ACC112 (cell line): ENCODE results near the gene NDEL1.

ENCODE experiments used
- H2AFZ ChIP-seq: fragments of 200-600 bp; sonication (generic); one replicate; pipeline ENCODE4 v1.6.0; 2017; ENCODE audit warnings: antibody characterized with exemption, low read length; ENCODE audit not compliant: unreplicated experiment
- H3K27ac ChIP-seq: fragments of 200-600 bp; sonication (generic); 2 replicates; pipeline ENCODE4 v1.5.1; 2014; ENCODE audit warnings: low read depth, mild to moderate bottlenecking, antibody characterized with exemption, low read length, moderate library complexity
- H3K27me3 ChIP-seq: fragments of 200-600 bp; sonication (generic); 2 replicates; pipeline ENCODE4 v1.6.1; 2014; ENCODE audit warnings: mild to moderate bottlenecking, antibody characterized with exemption, low read length, moderate library complexity, mixed read lengths; ENCODE audit not compliant: insufficient read depth
- H3K36me3 ChIP-seq: fragments of 200-600 bp; sonication (generic); 2 replicates; pipeline ENCODE4 v1.6.1; 2016; ENCODE audit warnings: mild to moderate bottlenecking, antibody characterized with exemption, low read length, moderate library complexity, mixed read lengths; ENCODE audit not compliant: insufficient read depth
- H3K4me1 ChIP-seq: fragments of 200-600 bp; sonication (generic); one replicate; pipeline ENCODE4 v1.6.1; 2016; ENCODE audit warnings: low read length, mixed read lengths; ENCODE audit not compliant: insufficient read depth, unreplicated experiment, control insufficient read depth
- H3K4me3 ChIP-seq: fragments of 200-600 bp; sonication (generic); 2 replicates; pipeline ENCODE4 v1.5.1; 2014; ENCODE audit warnings: mild to moderate bottlenecking, low read depth, low read length
- H3K79me2 ChIP-seq: fragments of 200-600 bp; sonication (generic); one replicate; pipeline ENCODE4 v1.6.0; 2016; ENCODE audit warnings: low read length; ENCODE audit not compliant: control insufficient read depth, unreplicated experiment, insufficient read depth

The NDEL1 gene

DNA sequence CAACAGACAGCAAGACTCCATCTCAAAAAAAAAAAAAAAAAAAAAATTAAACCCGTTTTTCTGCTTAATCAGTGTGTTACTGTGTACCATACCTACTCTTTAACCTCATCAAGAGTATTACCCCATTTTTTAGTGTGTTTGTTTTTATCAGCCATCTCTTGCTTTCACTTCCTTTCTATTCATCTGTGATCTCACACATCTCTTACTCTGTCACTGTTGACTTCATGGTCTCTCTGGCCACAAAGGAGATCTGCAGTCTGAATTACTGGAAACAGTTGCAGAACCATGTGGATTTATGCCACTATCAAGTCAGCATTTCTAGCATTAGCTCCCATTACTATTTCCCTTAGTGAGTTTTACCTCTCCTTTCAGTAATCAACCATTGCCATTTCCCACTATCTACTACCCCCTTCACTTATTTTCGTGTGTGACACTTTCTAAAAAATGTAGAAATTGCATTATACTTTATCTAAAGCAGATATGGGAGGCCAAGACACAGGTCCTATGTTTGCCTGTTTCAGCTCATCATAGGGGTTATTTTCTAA is 20.1 kb downstream of the NDEL1 start:
- H3K79me2 ChIP-seq = peaks cover 44% of the 10 kb centered on the region
- H3K27me3 ChIP-seq = no peaks in the 10 kb centered on the region
- no peaks in the 10 kb centered on the region for H3K4me1 ChIP-seq
- no peak overlapping the region for H3K27ac ChIP-seq
- H3K36me3 ChIP-seq = peaks cover 45% of the 10 kb centered on the region
- H3K4me3 ChIP-seq = no peak overlapping the region
- no peak overlapping the region for H2AFZ ChIP-seq

DNA sequence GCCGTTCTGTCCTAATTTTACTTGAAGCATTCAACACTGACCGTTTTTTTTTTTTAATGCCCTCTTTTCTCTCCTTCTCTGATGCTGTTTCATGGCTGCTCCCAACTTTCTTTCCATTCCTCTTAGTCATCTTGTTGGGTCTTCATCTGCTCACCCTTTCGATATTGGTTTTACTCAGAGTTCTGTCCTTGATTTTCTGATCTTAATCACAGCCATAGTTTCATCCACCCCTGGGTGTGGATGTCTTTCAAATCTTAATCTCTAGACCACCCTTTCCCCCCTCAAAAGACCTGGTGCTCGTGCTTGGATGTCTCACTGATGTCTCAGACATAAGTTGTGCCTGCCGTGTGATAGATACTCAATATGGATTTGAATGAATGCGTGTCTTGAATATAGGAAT is 22.4 kb downstream of the NDEL1 start:
- no peaks in the 10 kb centered on the region for H3K27me3 ChIP-seq
- H3K4me1 ChIP-seq = no peaks in the 10 kb centered on the region
- no peak overlapping the region for H3K27ac ChIP-seq
- H3K79me2 ChIP-seq = peaks cover 54% of the 10 kb centered on the region
- H3K4me3 ChIP-seq = no peak overlapping the region
- peaks cover 34% of the 10 kb centered on the region for H3K36me3 ChIP-seq
- H2AFZ ChIP-seq = no peak overlapping the region

DNA sequence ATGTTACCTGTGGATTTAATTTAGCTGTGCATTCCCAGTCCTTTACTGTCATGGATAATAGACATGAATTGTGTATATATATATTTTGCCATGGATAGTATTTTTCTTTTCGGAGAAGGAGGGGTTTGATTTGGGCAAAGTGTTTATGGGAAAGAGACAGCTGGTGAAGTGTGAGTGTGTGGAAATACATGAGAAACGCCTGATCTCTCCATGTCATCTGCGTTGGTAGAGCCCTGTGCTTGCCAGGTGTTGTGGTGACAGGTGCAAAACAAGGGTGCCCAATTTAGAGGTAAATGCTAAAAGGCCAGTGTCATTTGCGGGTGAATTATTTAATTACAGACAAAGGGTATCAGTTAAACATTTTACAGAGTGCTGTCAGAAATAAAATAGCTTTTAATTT is 23.4 kb downstream of the NDEL1 start:
- H2AFZ ChIP-seq = no peak overlapping the region
- no peaks in the 10 kb centered on the region for H3K4me1 ChIP-seq
- no peaks in the 10 kb centered on the region for H3K27me3 ChIP-seq
- peaks cover 59% of the 10 kb centered on the region for H3K79me2 ChIP-seq
- H3K36me3 ChIP-seq = peaks cover 31% of the 10 kb centered on the region; the same call in 1 of the 2 replicates
- no peak overlapping the region for H3K27ac ChIP-seq
- H3K4me3 ChIP-seq = no peak overlapping the region

DNA sequence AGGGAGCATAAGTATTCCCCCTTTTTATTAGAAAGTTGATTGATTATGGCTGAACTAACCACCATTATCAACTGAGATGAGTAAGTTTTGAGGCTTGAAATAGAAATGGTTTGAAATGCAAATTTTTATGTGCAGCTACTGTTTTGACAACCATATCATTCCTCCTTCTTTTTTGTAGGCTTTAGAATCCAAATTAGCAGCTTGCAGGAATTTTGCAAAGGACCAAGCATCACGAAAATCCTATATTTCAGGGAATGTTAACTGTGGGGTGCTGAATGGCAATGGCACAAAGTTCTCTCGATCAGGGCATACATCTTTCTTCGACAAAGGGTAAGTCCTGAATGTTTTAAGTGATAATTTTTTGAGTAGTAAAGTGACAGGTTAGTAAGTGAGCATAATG is 24.1 kb downstream of the NDEL1 start:
- no peak overlapping the region for H3K4me3 ChIP-seq
- peaks cover 63% of the 10 kb centered on the region for H3K79me2 ChIP-seq
- no peaks in the 10 kb centered on the region for H3K27me3 ChIP-seq

DNA sequence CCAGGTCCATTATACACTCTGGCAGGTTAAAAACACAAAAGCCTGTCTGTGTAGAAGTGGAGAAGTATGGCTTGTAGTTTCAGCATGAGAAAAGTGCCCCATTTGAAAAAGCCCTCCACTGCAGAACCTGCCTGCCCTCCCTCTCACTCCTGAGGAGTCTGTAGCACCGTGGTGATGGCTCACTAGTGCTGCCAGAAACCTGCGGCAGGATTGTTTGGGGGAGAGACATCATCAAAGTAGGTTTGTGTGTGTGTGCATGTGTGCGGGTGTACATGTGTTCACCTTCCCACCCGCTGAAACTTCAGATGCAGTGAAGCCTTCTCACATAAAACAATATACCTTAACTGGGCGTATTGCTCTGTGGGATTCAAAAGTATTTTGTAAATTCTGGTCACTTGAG is 26.9 kb downstream of the NDEL1 start:
- Histone ChIP-seq H3K27me3 (no peaks in the 10 kb centered on the region), H3K27ac (no peak overlapping the region), H3K79me2 (peaks cover 63% of the 10 kb centered on the region), H3K4me3 (no peak overlapping the region), H3K4me1 (no peaks in the 10 kb centered on the region), H2AFZ (no peak overlapping the region), H3K36me3 (peaks cover 27% of the 10 kb centered on the region; the same call in 1 of the 2 replicates)

More for the DNA sequence above, 24.1 kb downstream of the NDEL1 start:
- H3K4me1 ChIP-seq = no peaks in the 10 kb centered on the region
- H2AFZ ChIP-seq = no peak overlapping the region
- no peak overlapping the region for H3K27ac ChIP-seq
- peaks cover 28% of the 10 kb centered on the region; the same call in 1 of the 2 replicates for H3K36me3 ChIP-seq

DNA sequence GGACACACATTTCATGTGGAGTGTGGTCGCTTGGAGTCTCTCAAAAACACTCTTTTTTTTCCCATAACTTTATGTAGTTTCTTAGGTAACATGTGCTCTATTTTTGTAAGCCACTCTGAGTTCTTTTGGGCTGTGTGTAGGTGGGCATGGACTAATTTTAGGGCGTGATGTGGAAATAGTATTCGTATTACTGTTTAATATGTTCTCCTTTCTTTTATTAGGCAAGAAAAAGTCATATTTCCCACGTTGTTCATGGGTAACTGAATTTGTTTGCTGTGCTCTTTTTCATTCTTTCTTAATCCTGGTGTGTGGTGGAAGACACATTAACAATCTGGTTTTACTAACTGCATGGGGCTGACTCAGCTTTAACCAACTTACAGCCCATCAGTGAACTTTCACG is 27.4 kb downstream of the NDEL1 start:
- Histone ChIP-seq H3K27ac (no peak overlapping the region), H3K27me3 (no peaks in the 10 kb centered on the region)

DNA sequence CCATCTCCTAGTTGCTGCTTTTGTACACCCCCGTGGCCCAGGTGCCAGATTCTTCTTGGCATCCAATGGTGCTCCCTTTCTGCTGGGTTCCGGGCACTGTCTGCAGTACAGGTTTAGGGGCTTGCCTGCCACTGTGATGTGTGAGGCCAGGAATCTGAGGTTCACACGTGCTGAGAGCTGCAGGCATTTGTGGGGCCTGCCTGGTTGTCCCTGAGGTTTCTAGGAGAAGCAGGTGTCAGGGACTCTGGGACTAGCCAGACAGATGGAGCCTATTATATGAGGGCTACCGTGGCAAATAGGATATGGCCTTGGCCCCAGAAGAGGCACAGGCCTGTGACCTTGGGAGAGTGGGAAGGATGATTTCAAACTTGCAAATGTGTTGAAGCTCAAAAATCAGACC is 29.3 kb downstream of the NDEL1 start:
- H3K36me3 ChIP-seq = peaks cover 21% of the 10 kb centered on the region; the same call in 1 of the 2 replicates
- no peak overlapping the region for H3K4me3 ChIP-seq
- H2AFZ ChIP-seq = no peak overlapping the region
- H3K4me1 ChIP-seq = no peaks in the 10 kb centered on the region
- no peak overlapping the region for H3K27ac ChIP-seq
- no peaks in the 10 kb centered on the region for H3K27me3 ChIP-seq
- peaks cover 53% of the 10 kb centered on the region for H3K79me2 ChIP-seq

More for the DNA sequence above, 27.4 kb downstream of the NDEL1 start:
- Histone ChIP-seq H3K4me3 (no peak overlapping the region), H3K79me2 (peaks cover 60% of the 10 kb centered on the region), H3K4me1 (no peaks in the 10 kb centered on the region), H3K36me3 (peaks cover 27% of the 10 kb centered on the region; the same call in 1 of the 2 replicates), H2AFZ (no peak overlapping the region)

DNA sequence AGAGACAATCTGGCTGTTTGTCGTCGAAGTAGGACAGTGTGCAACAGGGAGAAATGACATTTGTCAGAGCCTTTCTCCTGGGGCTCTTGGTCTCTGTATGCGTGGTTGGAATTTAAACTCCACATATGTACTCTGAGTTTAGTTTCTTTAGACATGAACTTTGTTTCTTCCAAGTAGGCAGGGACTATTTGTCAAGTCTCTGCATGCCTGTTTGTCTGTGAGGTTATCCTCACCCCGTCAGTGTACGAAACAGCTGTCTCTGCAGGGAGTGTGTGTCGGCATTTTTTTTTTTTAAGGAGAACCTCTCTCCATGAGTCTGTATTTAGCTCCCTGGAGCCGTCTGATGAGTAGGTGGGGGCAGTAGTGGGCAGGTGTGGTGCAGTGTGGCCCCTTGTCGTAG is 29.7 kb downstream of the NDEL1 start:
- Histone ChIP-seq H3K27me3 (no peaks in the 10 kb centered on the region), H3K4me3 (no peak overlapping the region), H3K27ac (no peak overlapping the region), H3K36me3 (peaks cover 17% of the 10 kb centered on the region; the same call in 1 of the 2 replicates), H3K4me1 (no peaks in the 10 kb centered on the region), H3K79me2 (peaks cover 53% of the 10 kb centered on the region), H2AFZ (no peak overlapping the region)

DNA sequence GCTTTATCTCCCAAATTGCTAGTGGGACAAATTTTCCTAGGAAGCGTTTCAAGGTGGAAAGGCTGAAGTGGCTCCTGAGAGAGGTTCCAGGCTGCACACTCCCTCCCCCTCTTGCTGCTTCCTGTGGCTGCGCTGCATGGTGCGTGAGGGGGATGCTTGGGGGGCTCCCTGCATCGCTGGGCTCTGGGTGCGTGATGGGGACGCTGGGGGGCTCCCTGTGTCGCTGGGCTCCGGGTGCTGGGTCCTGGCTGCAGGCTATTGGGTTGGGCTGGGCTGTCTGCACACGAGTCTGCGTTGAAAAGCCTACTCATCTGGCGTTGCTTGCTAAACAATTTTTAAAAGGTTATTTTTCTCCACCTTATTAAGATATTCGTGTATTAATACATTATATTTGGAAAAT is 30.1 kb downstream of the NDEL1 start:
- Histone ChIP-seq H3K79me2 (peaks cover 53% of the 10 kb centered on the region), H3K36me3 (peaks cover 13% of the 10 kb centered on the region; the same call in 1 of the 2 replicates)

DNA sequence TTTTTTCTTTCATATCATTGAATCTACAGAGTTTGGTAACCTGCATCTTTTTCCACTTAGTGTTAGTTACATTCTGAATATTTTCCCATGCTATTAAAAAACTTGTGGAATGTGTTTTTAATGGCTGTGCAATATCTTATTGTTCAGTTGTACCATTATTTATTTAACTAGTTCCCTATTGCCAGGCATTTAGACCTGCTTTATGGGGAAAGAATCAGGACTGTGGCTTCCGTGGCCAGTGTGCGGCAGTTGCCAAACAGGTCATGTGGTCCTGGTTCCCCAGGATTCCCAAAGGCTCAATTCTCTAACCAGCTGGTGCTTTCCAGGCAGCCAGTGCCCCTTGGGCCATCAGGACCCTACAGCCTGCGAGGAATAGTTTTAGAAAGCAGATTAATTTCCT is 30.8 kb downstream of the NDEL1 start:
- no peak overlapping the region for H3K4me3 ChIP-seq
- H2AFZ ChIP-seq = no peak overlapping the region
- H3K4me1 ChIP-seq = no peaks in the 10 kb centered on the region
- peaks cover 16% of the 10 kb centered on the region; the same call in 1 of the 2 replicates for H3K36me3 ChIP-seq
- peaks cover 52% of the 10 kb centered on the region for H3K79me2 ChIP-seq
- no peaks in the 10 kb centered on the region for H3K27me3 ChIP-seq
- H3K27ac ChIP-seq = no peak overlapping the region

More for the DNA sequence above, 30.1 kb downstream of the NDEL1 start:
- Histone ChIP-seq H3K27ac (no peak overlapping the region), H2AFZ (no peak overlapping the region), H3K4me3 (no peak overlapping the region), H3K4me1 (no peaks in the 10 kb centered on the region), H3K27me3 (no peaks in the 10 kb centered on the region)

DNA sequence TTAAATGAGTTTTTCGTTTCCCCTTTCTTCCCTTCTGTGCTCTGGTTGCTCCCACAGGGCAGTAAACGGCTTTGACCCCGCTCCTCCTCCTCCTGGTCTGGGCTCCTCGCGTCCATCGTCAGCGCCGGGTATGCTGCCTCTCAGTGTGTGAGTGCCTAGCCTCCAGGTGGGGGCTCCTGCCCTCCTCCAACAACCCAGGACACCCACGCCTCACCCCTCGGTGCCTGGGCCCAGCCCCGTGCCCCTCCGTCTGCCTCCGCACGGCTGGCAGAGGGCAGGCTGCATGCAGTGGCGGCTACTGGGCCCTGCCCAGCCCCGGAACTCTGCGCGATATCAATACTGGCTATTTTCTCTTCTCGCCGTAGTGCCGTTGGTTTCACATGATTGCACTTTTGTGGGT is 31.2 kb downstream of the NDEL1 start:
- Histone ChIP-seq H3K36me3 (peaks cover 20% of the 10 kb centered on the region; the same call in 1 of the 2 replicates), H3K27me3 (no peaks in the 10 kb centered on the region), H2AFZ (no peak overlapping the region), H3K79me2 (peaks cover 49% of the 10 kb centered on the region), H3K27ac (no peak overlapping the region), H3K4me1 (no peaks in the 10 kb centered on the region), H3K4me3 (no peak overlapping the region)
